WTC11 (cell line): ENCODE results near the gene LMOD3.

Experiments
- ATF2 ChIP-seq: sonication (generic); formaldehyde crosslinking; IDR thresholded peaks from 2 replicates; pipeline ENCODE4 v1.8.1; 2022; ENCODE audit warnings: low read depth, missing genetic modification reagents, borderline replicate concordance
- CBFB ChIP-seq: sonication (generic); formaldehyde crosslinking; IDR thresholded peaks from 2 replicates; pipeline ENCODE4 v1.8.1; 2022; ENCODE audit warnings: mild to moderate bottlenecking, low read depth, missing genetic modification reagents
- CTCF ChIP-seq: fragments of 200-600 bp; IDR thresholded peaks from 2 replicates; pipeline ENCODE4 v1.8.0; 2022; ENCODE audit warnings: antibody characterized with exemption
- FOXJ3 ChIP-seq: sonication (generic); formaldehyde crosslinking; IDR thresholded peaks from 2 replicates; pipeline ENCODE4 v1.9.0; 2021; ENCODE audit warnings: missing genetic modification reagents, mild to moderate bottlenecking, borderline replicate concordance
- KAT7 ChIP-seq: sonication (generic); formaldehyde crosslinking; IDR thresholded peaks from 2 replicates; pipeline ENCODE4 v1.8.1; 2023; ENCODE audit warnings: missing genetic modification reagents, mild to moderate bottlenecking, borderline replicate concordance
- MYBL2 ChIP-seq: sonication (generic); formaldehyde crosslinking; IDR thresholded peaks from 2 replicates; pipeline ENCODE4 v1.8.1; 2023; ENCODE audit warnings: mild to moderate bottlenecking, moderate library complexity, missing genetic modification reagents
- NFE2L1 ChIP-seq: sonication (generic); formaldehyde crosslinking; IDR thresholded peaks from 2 replicates; pipeline ENCODE4 v1.8.1; 2023; ENCODE audit warnings: missing genetic modification reagents
- NR2C2 ChIP-seq: sonication (generic); formaldehyde crosslinking; IDR thresholded peaks from 2 replicates; pipeline ENCODE4 v1.8.0; 2022; ENCODE audit warnings: mild to moderate bottlenecking, missing genetic modification reagents
- SP1 ChIP-seq: sonication (generic); formaldehyde crosslinking; conservative IDR thresholded peaks from 2 replicates; pipeline ENCODE4 v1.8.1; 2022; ENCODE audit warnings: missing genetic modification reagents
- TCF7 ChIP-seq: sonication (generic); formaldehyde crosslinking; IDR thresholded peaks from 2 replicates; pipeline ENCODE4 v1.8.0; 2022; ENCODE audit warnings: mild to moderate bottlenecking, low read depth, missing genetic modification reagents, moderate library complexity
- ZNF232 ChIP-seq: sonication (generic); formaldehyde crosslinking; IDR thresholded peaks from 2 replicates; pipeline ENCODE4 v1.8.0; 2022; ENCODE audit warnings: mild to moderate bottlenecking, missing genetic modification reagents
- TF ChIP-seq, protein P1 (sequence below): fragments of 250-450 bp; sonication (Bioruptor Pico); conservative IDR thresholded peaks from 2 replicates; pipeline ENCODE4 v1.9.0; 2021; ENCODE audit warnings: mild to moderate bottlenecking
- TF ChIP-seq, protein P2 (sequence below): sonication (generic); formaldehyde crosslinking; IDR thresholded peaks from 2 replicates; pipeline ENCODE4 v1.8.0; 2022; ENCODE audit warnings: mild to moderate bottlenecking, missing genetic modification reagents
- TF ChIP-seq, protein P3 (sequence below): sonication (generic); formaldehyde crosslinking; IDR thresholded peaks from 2 replicates; pipeline ENCODE4 v1.8.0; 2022; ENCODE audit warnings: mild to moderate bottlenecking, missing genetic modification reagents

- TF ChIP-seq ZNF232 (CRISPR knock-in tag) (no peak), TCF7 (CRISPR knock-in tag) (no peak), NR2C2 (CRISPR knock-in tag) (no peak), ATF2 (CRISPR knock-in tag) (no peak), CBFB (no peak), CTCF (no peak), SP1 (CRISPR knock-in tag) (no peak), FOXJ3 (CRISPR knock-in tag) (no peak), MYBL2 (CRISPR knock-in tag) (no peak), KAT7 (CRISPR knock-in tag) (no peak), NFE2L1 (CRISPR knock-in tag) (no peak)
- TF ChIP-seq, protein P1, sequence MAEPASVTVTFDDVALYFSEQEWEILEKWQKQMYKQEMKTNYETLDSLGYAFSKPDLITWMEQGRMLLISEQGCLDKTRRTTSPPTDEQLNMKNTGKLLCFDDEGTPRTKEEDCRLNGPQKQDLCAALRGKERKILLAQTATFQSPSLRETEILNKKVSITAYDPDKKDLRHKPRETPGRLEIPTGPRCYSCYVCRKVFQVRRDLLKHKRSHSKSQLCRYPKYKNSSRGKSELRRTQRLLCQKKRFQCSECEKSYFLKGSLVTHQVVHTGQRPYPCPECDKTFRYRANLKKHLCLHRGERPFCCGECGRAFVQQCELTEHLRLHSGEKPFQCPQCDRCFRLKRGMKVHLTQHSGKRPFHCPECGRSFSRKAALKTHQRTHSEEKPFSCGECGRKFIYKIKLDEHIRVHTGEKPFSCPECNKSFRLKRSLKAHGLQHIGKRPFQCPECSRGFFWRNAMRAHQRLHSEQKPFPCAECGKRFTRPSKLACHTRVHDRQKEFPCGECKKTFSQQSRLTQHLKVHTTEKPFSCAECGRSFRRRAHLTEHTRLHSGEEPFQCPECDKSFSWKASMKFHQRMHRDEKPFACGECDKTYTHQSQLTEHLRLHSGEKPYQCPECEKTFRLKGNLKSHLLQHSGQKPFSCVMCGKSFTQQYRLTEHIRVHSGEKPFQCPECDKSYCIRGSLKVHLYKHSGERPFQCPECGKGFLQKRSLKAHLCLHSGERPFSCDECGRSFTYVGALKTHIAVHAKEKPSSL (CRISPR knock-in tag) = no peak
- TF ChIP-seq, protein P2, sequence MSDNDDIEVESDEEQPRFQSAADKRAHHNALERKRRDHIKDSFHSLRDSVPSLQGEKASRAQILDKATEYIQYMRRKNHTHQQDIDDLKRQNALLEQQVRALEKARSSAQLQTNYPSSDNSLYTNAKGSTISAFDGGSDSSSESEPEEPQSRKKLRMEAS (CRISPR knock-in tag) = no peak
- TF ChIP-seq, protein P3, sequence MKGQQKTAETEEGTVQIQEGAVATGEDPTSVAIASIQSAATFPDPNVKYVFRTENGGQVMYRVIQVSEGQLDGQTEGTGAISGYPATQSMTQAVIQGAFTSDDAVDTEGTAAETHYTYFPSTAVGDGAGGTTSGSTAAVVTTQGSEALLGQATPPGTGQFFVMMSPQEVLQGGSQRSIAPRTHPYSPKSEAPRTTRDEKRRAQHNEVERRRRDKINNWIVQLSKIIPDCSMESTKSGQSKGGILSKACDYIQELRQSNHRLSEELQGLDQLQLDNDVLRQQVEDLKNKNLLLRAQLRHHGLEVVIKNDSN (CRISPR knock-in tag) = no peak
These were observed 26.1 kb downstream of the LMOD3 start for GRCh38 chr3:69096299-69096698.
